Measurements from ENCODE around the gene ZNF688. TPM values are rescaled to one million over a fixed set of nuclear protein-coding genes. Genes with fewer than 3 reads are reported as not detected.
A peak's percentile ranks its signal among the peaks of the same experiment; 100 is the strongest.

Gene ZNF688
- total RNA-seq, 6 experiments from 2014 or later: 4.0 to 11.5 (median 6.5) TPM

DNA sequence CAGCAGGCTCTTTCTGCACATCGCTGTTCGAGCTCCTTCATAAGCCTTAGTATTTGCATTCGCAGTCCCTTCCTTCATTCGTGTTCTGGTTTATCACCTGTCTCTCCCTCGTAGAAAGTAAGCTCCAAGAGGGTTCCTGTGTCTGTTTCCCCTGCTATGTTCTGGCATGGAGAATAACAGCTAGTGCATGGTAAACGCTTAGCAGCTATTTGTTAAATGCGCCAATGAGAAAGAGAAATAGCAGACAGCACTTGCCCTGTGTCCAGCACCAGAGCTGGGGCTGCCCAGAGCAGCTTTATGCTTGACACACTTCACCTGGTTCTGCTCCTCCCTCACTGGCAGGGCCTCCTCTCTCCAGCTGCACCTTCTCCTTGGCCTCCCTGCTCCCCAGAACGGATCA is 5.5 kb downstream of the ZNF688 start:
- TF ChIP-seq POLR2A (IDR thresholded peaks at IDR 0.05): no peak
- TF ChIP-seq, protein P1, sequence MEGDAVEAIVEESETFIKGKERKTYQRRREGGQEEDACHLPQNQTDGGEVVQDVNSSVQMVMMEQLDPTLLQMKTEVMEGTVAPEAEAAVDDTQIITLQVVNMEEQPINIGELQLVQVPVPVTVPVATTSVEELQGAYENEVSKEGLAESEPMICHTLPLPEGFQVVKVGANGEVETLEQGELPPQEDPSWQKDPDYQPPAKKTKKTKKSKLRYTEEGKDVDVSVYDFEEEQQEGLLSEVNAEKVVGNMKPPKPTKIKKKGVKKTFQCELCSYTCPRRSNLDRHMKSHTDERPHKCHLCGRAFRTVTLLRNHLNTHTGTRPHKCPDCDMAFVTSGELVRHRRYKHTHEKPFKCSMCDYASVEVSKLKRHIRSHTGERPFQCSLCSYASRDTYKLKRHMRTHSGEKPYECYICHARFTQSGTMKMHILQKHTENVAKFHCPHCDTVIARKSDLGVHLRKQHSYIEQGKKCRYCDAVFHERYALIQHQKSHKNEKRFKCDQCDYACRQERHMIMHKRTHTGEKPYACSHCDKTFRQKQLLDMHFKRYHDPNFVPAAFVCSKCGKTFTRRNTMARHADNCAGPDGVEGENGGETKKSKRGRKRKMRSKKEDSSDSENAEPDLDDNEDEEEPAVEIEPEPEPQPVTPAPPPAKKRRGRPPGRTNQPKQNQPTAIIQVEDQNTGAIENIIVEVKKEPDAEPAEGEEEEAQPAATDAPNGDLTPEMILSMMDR (IDR thresholded peaks at IDR 0.05): no peak
- H3K4me3 ChIP-seq: no peak overlapping the region
- 78% methylated on average over 7 of the region's 8 CpGs for WGBS (ENCODE audit: insufficient coverage, low coverage, low lambda C conversion rate, missing lambda C conversion rate)
- no peaks in the 10 kb centered on the region for H3K36me3 ChIP-seq
- H3K27me3 ChIP-seq: no peaks in the 10 kb centered on the region
- intact Hi-C loops (cut with DNase I): no loop called here
- peaks cover 0 to 6% (median under 1%) of the 10 kb centered on the region in 4 donors for H3K4me1 ChIP-seq
- H3K27ac ChIP-seq: no peak overlapping the region
- ATAC-seq (no peak), DNase-seq (no peak)
- H3K9me3 ChIP-seq: no peaks in the 10 kb centered on the region

DNA sequence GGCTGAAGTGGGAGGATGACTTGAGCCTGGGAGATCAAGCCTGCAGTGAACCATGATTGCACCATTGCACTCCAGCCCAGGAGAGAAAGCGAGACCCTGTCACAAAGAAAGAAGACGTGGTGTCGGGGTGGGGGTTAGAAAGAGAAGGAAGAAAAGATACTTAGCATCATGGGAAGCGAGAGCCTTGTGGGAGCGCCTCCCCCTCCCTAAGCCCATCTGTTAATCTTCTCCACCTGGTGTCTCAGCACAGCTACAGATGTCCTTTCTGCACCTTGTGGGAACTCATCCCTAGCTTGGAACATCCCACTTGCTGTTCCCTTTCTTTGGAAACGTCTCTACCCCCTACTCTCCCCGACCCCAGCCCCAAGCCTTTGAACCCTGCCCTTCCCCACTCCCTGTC is 6.0 kb downstream of the ZNF688 start:
- H3K27ac ChIP-seq: no peak overlapping the region
- no peak for ATAC-seq
- H3K4me1 ChIP-seq: peaks cover 0 to 6% (median under 1%) of the 10 kb centered on the region in 4 donors
- no peaks in the 10 kb centered on the region for H3K36me3 ChIP-seq
- H3K4me3 ChIP-seq: no peak overlapping the region
- TF ChIP-seq, protein P1 (IDR thresholded peaks at IDR 0.05): no peak
- no peak for TF ChIP-seq POLR2A (IDR thresholded peaks at IDR 0.05)
- intact Hi-C loops (cut with DNase I): no loop called here
- H3K9me3 ChIP-seq: no peaks in the 10 kb centered on the region
- no peaks in the 10 kb centered on the region for H3K27me3 ChIP-seq
- DNase-seq: no peak
- 54% methylated on average over 5 of the region's 7 CpGs for WGBS (ENCODE audit: insufficient coverage, low coverage, low lambda C conversion rate, missing lambda C conversion rate)

DNA sequence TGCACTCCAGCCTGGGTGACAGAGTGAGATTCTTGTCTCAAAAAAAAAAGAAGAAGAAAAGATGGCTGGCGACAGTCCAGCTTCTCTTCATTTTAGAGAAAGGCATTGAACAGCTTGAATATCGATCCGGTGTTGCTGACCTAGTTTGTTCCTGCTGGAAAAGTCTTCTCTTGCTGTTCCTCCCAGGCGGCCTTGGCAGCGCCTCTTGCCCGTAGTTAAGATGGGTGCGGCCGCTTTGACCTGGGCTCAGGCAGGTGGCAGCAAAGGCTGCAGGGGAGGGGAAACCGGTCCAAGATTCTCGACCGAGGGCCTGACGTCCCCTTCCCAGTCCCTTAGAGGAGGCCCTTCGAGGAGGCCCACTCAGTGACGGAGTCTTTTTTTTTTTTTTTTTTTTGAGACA is 9.5 kb downstream of the ZNF688 start:
- intact Hi-C loops (cut with DNase I): no loop called here
- Histone ChIP-seq H3K27ac (peak overlapping the region in 2 of 3 donors; percentile 74), H3K36me3 (no peaks in the 10 kb centered on the region), H3K4me3 (peak overlapping the region; percentile 32 to 57 (median 45)), H3K9me3 (no peaks in the 10 kb centered on the region), H3K27me3 (no peaks in the 10 kb centered on the region), H3K4me1 (peaks cover 0 to 8% (median 0%) of the 10 kb centered on the region in 4 donors)
- no peak for TF ChIP-seq POLR2A (IDR thresholded peaks at IDR 0.05)
- ATAC-seq (no peak), DNase-seq (peak in 1 of 3 donors; percentile 56)
- 80% methylated on average over 5 of the region's 14 CpGs for WGBS (ENCODE audit: insufficient coverage, low coverage, low lambda C conversion rate, missing lambda C conversion rate)

DNA sequence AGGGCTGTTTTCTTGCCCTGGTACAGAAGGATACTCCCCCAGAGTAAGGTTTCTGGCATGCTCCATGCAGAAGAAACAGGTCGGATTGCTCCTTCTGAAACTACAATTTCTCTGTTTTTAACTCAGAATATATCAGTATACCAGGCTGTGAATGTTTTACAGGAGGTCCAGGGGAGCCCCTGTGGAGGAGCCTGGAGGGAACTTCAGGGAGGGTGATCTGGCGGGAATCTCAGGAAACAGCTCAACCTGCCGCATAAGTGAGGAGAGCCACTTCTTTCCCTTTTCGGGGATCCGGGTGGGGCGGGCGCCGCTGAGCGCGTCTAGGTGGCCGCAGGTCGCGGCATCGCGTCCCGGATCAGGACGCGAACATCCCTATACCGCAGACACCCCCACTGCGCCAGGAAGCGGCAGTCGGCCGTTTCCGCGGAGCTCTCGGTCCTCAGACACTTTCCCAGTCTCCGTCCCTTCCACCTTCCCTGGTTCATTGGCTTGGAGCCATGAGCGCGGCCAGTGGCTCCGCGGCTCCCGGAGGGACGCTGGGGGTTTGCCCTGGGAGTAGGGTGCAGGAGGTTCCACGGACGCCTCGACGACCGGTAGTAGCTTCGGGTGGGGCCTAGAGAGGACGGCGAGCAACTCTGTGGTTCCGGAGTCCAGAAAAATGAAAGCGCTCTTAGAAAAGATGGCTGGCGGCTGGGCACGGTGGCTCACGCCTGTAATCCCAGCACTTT is 10.3 kb downstream of the ZNF688 start:
- DNase-seq (peak; percentile 60 to 72 (median 68)), ATAC-seq (peak in 3 of 4 donors; percentile 6 to 19 (median 6))
- TF ChIP-seq POLR2A (IDR thresholded peaks at IDR 0.05): no peak
- TF ChIP-seq, protein P1 (IDR thresholded peaks at IDR 0.05): no peak
- Histone ChIP-seq H3K9me3 (no peaks in the 10 kb centered on the region), H3K27me3 (no peaks in the 10 kb centered on the region), H3K4me3 (peak overlapping the region; percentile 32 to 57 (median 45)), H3K27ac (peak overlapping the region; percentile 36 to 74 (median 74)), H3K4me1 (peaks cover 0 to 14% (median 0%) of the 10 kb centered on the region in 4 donors), H3K36me3 (no peaks in the 10 kb centered on the region)
- whole genome bisulfite sequencing (ENCODE audit: insufficient coverage, low coverage, low lambda C conversion rate, missing lambda C conversion rate): 47% methylated on average over 17 of the region's 46 CpGs
- intact Hi-C loops (cut with DNase I): no loop called here

DNA sequence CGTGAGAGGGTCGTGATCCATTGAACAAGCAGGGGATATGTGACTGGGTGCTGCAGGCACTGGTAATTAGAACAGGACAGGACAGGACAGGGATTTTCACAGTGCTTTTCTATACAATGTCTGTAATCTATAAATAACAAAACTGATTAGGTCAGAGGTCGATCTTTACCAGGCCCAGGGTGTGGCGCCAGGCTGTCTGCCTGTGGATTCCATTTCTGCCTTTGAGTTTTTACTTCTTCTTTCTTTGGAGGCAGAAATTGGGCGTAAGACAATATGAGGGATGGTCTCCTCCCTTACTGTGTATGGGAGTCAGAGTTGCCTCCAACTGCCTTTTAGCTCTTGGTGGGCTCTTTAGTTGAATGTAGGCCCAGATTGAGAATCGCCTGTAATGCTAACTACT is 11.8 kb downstream of the ZNF688 start:
- Histone ChIP-seq H3K27ac (no peak overlapping the region), H3K4me3 (no peak overlapping the region), H3K4me1 (peaks cover 0 to 15% (median 0%) of the 10 kb centered on the region in 4 donors), H3K9me3 (no peaks in the 10 kb centered on the region), H3K36me3 (peaks cover 0 to 8% (median 4%) of the 10 kb centered on the region in 4 donors), H3K27me3 (no peaks in the 10 kb centered on the region)
- 86% methylated on average over 6 of the region's 6 CpGs for WGBS (ENCODE audit: insufficient coverage, low coverage, low lambda C conversion rate, missing lambda C conversion rate)
- intact Hi-C loops (cut with DNase I): no loop called here
- DNase-seq: no peak
- TF ChIP-seq, protein P1 (IDR thresholded peaks at IDR 0.05): no peak
- TF ChIP-seq POLR2A (IDR thresholded peaks at IDR 0.05): no peak
- no peak for ATAC-seq

Measured in right lobe of liver (tissue), 6 donors.